HG03280 (cell line): ENCODE results near the gene SCLT1.
A peak's percentile ranks its signal among the peaks of the same experiment; 100 is the strongest.

Experiments
- ATAC-seq: cut with Tn5 transposase; IDR thresholded peaks from one replicate; pipeline ENCODE4 v1.9.1; 2021; ENCODE audit warnings: mild to moderate bottlenecking, moderate library complexity; ENCODE audit not compliant: unreplicated experiment

The SCLT1 gene

GRCh38 chr4:128973384-128973783 is 120.0 kb downstream of the SCLT1 start:
- no peak for ATAC-seq

- no peak for ATAC-seq
Observed at GRCh38 chr4:128961405-128961804, 131.9 kb downstream of the SCLT1 start.

GRCh38 chr4:128958194-128958593 is 135.1 kb downstream of the SCLT1 start:
- ATAC-seq: no peak

- ATAC-seq: no peak
Observed at GRCh38 chr4:128957459-128957858, 135.9 kb downstream of the SCLT1 start.

- no peak for ATAC-seq
Observed at GRCh38 chr4:128955751-128956150, 137.6 kb downstream of the SCLT1 start.

GRCh38 chr4:128954941-128955340 is 138.4 kb downstream of the SCLT1 start:
- no peak for ATAC-seq

- no peak for ATAC-seq
Observed at GRCh38 chr4:128951316-128951715, 142.0 kb downstream of the SCLT1 start.

GRCh38 chr4:128950796-128951195 is 142.5 kb downstream of the SCLT1 start:
- ATAC-seq: no peak

- ATAC-seq: no peak
Observed at GRCh38 chr4:128946916-128947315, 146.4 kb downstream of the SCLT1 start.

GRCh38 chr4:128942607-128943006 is 150.7 kb downstream of the SCLT1 start:
- no peak for ATAC-seq

- no peak for ATAC-seq
Observed at GRCh38 chr4:128940971-128941370, 152.4 kb downstream of the SCLT1 start.

GRCh38 chr4:128930051-128930450 is 163.3 kb downstream of the SCLT1 start:
- ATAC-seq: no peak

- no peak for ATAC-seq
Observed at GRCh38 chr4:128924951-128925350, 168.4 kb downstream of the SCLT1 start.

- no peak for ATAC-seq
Observed at GRCh38 chr4:128921954-128922353, 171.4 kb downstream of the SCLT1 start.

- peak; percentile 67 for ATAC-seq
Observed at GRCh38 chr4:128917781-128918180, 175.6 kb downstream of the SCLT1 start.

- peak; percentile 69 for ATAC-seq
Observed at GRCh38 chr4:128916832-128917231, 176.5 kb downstream of the SCLT1 start.

GRCh38 chr4:128915544-128915943 is 177.8 kb downstream of the SCLT1 start:
- no peak for ATAC-seq

GRCh38 chr4:128913228-128913627 is 180.1 kb downstream of the SCLT1 start:
- ATAC-seq: no peak

- ATAC-seq: no peak
Observed at GRCh38 chr4:128908735-128909134, 184.6 kb downstream of the SCLT1 start.

- no peak for ATAC-seq
Observed at GRCh38 chr4:128907981-128908380, 185.4 kb downstream of the SCLT1 start.

GRCh38 chr4:128906581-128906980 is 186.8 kb downstream of the SCLT1 start:
- no peak for ATAC-seq

GRCh38 chr4:128904821-128905220 is 188.5 kb downstream of the SCLT1 start:
- no peak for ATAC-seq

GRCh38 chr4:128880662-128881061 is 212.7 kb downstream of the SCLT1 start:
- no peak for ATAC-seq

GRCh38 chr4:128879971-128880370 is 213.4 kb downstream of the SCLT1 start:
- ATAC-seq: no peak
